Left lung (tissue), 10 donors: ENCODE data around the gene JPH3. TPM values are rescaled to one million over a fixed set of nuclear protein-coding genes. Genes with fewer than 3 reads are reported as not detected.

Experiments used
- ATAC-seq: fragments of 200-7000 bp; cut with Tn5 transposase; one replicate; pipeline ENCODE4 v1.9.1; 2020; ENCODE audit warnings: moderate library complexity
- DNase-seq, 4 donors: peaks; one replicate each; pipeline ENCODE4 v3.0.0-alpha.2; 2013 to 2020
- H3K27ac ChIP-seq, 2 donors: fragments of 200-600 bp; sonication (generic) in 1 of 2; one replicate each; pipeline versions ENCODE4 v1.5.0 to v1.8.0; 2020 to 2021
- H3K27me3 ChIP-seq, 2 donors: fragments of 200-600 bp; sonication (generic) in 1 of 2; one replicate each; pipeline versions ENCODE4 v1.5.0 to v1.8.0; 2020 to 2021
- H3K36me3 ChIP-seq, 2 donors: fragments of 200-600 bp; sonication (generic) in 1 of 2; one replicate each; pipeline versions ENCODE4 v1.5.0 to v1.8.0; 2020 to 2021
- H3K4me1 ChIP-seq, 2 donors: fragments of 200-600 bp; one replicate each; pipeline ENCODE4 v1.8.0; 2021
- H3K4me3 ChIP-seq, 2 donors: fragments of 200-600 bp; sonication (generic) in 1 of 2; one replicate each; pipeline versions ENCODE4 v1.5.0 to v1.8.0; 2020 to 2021; ENCODE audit warnings: mild to moderate bottlenecking in 1 of 2
- H3K9me3 ChIP-seq, 2 donors: fragments of 200-600 bp; sonication (generic) in 1 of 2; one replicate each; pipeline versions ENCODE4 v1.5.0 to v1.8.0; 2020 to 2021
- intact Hi-C, 2 donors: fragments of 100-400 bp; cut with DNase I; formaldehyde crosslinking; loops; one replicate each; pipeline versions ENCODE4 v1.11.2 to v1.14.2; 2022
- polyA plus RNA-seq, 6 donors: library from polyadenylated mRNA; unstranded; fragments of 120-200 nt; gene quantifications; one replicate each; pipeline ENCODE4 v1.2.1, GENCODE V29; 2013; ENCODE audit not compliant: insufficient read length in 6 of 6
- total RNA-seq, 2 donors: library from RNA; stranded (reverse); fragmentation: NEBNext Ultra II Directional; extraction: Animal tissue kit (Norgen Biotek cat#: 25700); gene quantifications; one replicate each; pipeline ENCODE4 v1.2.1, GENCODE V29; 2021
- TF ChIP-seq, protein P1 (sequence below), 2 donors: fragments of 200-600 bp; sonication (generic) in 1 of 2; IDR thresholded peaks; one replicate each; pipeline versions ENCODE4 v1.5.0 to v1.8.0; 2021; ENCODE audit warnings: antibody characterized with exemption in 2 of 2
- donor health status: DM: no; HTN: yes; CAD: no.
- donor health status: DM: no; HTN: no; CAD: no.

The JPH3 gene
- total and polyA plus RNA-seq, 8 donors = 0.06 to 2.5 (median 1.2) TPM; not detected in 1

DNA sequence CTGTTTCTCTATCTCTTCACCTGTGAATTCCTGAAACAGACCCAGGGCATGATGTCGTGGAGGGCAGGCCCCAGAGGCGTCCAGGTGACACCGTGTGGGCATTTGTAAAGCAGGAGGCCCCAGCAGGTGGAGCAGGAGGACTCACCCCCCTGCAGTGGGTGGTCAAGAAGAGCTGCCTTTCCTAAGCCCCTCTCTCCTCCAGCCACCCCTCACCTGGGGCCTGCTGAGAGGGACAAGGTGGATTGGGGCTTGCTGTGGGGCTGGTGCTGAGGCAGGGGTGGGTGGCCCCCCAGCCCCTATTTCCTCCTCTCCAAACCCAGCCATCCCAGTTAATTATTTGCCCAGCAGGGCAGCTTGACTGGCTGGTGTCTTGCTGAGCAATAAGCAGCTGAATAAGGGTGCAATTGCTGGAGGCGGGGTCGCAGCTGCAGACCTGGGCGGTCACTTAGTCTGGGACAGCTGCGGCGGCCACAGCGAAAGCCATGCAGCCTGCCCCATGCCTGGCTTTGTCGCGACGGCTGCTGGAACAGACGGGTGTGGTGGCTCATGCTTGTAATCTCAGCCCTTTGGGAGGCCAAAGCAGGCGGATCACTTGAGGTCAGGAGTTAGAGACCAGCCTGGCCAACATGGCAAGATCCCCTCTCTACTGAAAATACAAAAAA is 56.4 kb downstream of the JPH3 start:
- Histone ChIP-seq H3K4me1 (no peaks in the 10 kb centered on the region), H3K9me3 (no peaks in the 10 kb centered on the region), H3K36me3 (no peaks in the 10 kb centered on the region), H3K27me3 (peaks cover 0 to 55% of the 10 kb centered on the region in 2 donors), H3K4me3 (no peak overlapping the region), H3K27ac (no peak overlapping the region)
- no peak for ATAC-seq
- TF ChIP-seq, protein P1, sequence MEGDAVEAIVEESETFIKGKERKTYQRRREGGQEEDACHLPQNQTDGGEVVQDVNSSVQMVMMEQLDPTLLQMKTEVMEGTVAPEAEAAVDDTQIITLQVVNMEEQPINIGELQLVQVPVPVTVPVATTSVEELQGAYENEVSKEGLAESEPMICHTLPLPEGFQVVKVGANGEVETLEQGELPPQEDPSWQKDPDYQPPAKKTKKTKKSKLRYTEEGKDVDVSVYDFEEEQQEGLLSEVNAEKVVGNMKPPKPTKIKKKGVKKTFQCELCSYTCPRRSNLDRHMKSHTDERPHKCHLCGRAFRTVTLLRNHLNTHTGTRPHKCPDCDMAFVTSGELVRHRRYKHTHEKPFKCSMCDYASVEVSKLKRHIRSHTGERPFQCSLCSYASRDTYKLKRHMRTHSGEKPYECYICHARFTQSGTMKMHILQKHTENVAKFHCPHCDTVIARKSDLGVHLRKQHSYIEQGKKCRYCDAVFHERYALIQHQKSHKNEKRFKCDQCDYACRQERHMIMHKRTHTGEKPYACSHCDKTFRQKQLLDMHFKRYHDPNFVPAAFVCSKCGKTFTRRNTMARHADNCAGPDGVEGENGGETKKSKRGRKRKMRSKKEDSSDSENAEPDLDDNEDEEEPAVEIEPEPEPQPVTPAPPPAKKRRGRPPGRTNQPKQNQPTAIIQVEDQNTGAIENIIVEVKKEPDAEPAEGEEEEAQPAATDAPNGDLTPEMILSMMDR (IDR thresholded peaks at IDR 0.05) = no peak
- intact Hi-C loops = no loop called here
- DNase-seq = no peak

DNA sequence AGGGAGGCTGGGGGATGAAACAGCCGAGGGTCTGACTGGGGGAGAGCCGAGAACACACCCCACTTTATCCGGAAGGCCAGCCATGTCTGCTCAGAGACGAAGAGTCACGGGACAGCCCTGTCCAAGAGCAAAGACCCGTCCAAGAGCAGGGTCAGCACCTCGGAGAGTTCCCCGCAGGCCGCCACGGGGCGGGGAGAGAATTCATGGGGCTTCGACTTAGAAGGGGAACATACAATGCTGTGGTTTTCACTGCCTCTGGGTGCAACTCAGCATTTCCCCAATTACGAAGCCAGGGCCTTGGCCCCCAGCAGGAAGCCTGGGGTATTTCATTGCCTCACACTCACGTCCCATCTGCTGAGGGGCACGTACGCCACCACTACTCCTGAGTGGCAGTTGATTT is 59.3 kb downstream of the JPH3 start:
- peak; percentile 88 for ATAC-seq
- H3K36me3 ChIP-seq = no peaks in the 10 kb centered on the region
- peaks cover 0 to 70% of the 10 kb centered on the region in 2 donors for H3K27me3 ChIP-seq
- DNase-seq = peak; percentile 49 to 66 (median 54)
- no peaks in the 10 kb centered on the region for H3K4me1 ChIP-seq
- TF ChIP-seq, protein P1 (IDR thresholded peaks at IDR 0.05) = no peak
- H3K27ac ChIP-seq = no peak overlapping the region
- intact Hi-C loops = no loop called here
- no peaks in the 10 kb centered on the region for H3K9me3 ChIP-seq
- no peak overlapping the region for H3K4me3 ChIP-seq

DNA sequence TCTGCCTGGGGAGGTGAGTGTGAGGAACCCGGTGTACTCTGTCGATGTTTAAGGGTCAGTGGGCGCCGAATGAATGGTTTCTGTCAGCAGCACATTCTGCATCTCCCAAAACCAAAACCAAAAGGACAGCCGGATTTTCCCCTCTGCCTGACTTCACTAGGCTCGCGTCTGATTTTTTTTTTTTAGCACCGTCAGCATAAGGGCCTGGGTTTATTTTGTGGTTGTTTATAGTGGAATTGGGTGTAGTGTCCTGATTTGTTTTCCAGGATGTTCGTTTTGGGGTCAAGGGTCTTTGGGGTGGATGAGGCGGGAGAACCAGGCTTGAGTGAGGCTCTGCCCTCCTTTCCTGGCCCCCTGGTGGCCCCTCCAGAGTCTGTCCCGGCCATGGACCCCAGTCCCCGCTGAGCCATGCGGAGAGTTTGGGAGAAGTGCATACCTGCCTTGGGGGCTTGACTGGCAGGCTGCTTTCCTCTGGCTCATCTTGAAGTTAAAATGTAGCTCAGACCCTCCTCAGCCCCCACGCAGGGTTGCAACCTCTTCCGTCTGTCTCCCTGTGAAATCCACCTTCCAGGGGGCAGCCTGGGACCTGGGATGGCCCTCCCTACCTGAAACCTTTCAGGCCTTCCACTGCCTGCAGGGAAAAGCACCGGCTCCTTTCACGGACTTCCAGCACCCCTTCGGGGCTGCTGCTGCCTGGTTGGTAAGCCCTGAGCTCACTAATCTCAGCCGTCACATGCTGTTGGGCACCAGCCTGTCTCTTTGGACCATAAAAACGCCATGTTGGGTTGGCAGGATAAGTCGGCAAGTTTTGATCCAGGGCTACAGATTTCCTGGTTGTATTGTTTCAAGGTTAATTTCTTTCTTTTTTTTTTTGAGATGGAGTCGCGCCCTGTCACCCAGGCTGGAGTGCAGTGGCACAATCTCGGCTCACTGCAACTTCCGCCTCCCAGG is 60.2 kb downstream of the JPH3 start:
- Histone ChIP-seq H3K36me3 (no peaks in the 10 kb centered on the region), H3K27me3 (peaks cover 0 to 77% of the 10 kb centered on the region in 2 donors), H3K9me3 (no peaks in the 10 kb centered on the region), H3K27ac (no peak overlapping the region), H3K4me3 (no peak overlapping the region), H3K4me1 (no peaks in the 10 kb centered on the region)
- intact Hi-C loops = no loop called here
- DNase-seq = no peak
- ATAC-seq = no peak
- TF ChIP-seq, protein P1 (IDR thresholded peaks at IDR 0.05) = no peak

DNA sequence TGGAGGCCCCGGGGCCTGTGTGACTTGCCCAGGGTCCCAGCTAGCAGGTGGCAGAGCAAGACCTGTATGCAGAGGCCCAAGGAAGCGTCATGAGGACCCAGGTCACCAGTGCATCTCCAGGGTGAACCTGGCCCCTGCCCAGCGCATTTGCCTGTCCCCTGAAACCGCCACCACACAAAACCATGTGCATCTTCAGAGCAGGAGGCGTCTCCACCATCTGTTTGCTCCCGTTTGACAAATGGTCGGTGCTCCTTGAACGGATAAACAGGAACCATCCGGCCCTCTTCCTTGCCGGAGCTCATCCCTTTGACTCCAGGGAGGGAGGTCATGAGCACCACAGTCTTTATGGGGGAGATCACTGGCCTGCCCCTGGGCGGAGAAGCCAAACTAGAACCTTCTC is 62.5 kb downstream of the JPH3 start:
- DNase-seq (peak in 1 of 4 donors; percentile 53), ATAC-seq (no peak)
- TF ChIP-seq, protein P1 (IDR thresholded peaks at IDR 0.05) = no peak
- H3K27ac ChIP-seq = no peak overlapping the region
- H3K27me3 ChIP-seq = peaks cover 0 to 83% of the 10 kb centered on the region in 2 donors
- H3K4me3 ChIP-seq = no peak overlapping the region
- no peaks in the 10 kb centered on the region for H3K9me3 ChIP-seq
- H3K36me3 ChIP-seq = no peaks in the 10 kb centered on the region
- no peaks in the 10 kb centered on the region for H3K4me1 ChIP-seq
- intact Hi-C loops = no loop called here

DNA sequence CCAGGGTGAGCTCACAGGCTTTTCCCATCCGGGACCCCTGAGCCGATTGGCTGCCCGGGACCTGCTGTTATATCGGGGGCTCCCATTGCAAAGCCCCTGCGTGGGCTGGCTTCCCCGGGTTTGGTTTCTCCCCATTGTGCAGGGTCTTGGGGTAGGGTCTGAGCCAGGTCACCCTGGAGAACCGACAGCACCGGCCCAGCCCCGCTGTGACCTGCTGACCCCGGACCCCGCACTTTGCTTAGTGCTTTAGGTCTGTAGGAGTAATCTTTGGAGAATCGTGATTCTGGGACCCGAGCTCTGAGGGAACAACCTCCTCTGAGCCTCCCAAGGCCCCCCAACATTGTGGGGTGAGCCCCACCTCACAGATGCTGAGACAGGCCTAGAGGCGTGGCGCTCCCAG is 62.9 kb downstream of the JPH3 start:
- DNase-seq (peak in 1 of 4 donors; percentile 61), ATAC-seq (no peak)
- Histone ChIP-seq H3K36me3 (no peaks in the 10 kb centered on the region), H3K27me3 (peaks cover 0 to 82% of the 10 kb centered on the region in 2 donors), H3K27ac (no peak overlapping the region), H3K4me1 (no peaks in the 10 kb centered on the region), H3K9me3 (no peaks in the 10 kb centered on the region), H3K4me3 (no peak overlapping the region)
- intact Hi-C loops = no loop called here
- TF ChIP-seq, protein P1 (IDR thresholded peaks at IDR 0.05) = no peak
